HepG2 (cell line): ENCODE results near the gene PLEKHA3. TPM values are rescaled to one million over a fixed set of nuclear protein-coding genes. Genes with fewer than 3 reads are reported as not detected.

Experiments used
- PLSCR1 ChIP-seq: sonication (generic); formaldehyde crosslinking; IDR thresholded peaks from 2 replicates; pipeline ENCODE4 v1.5.0; 2020; ENCODE audit warnings: missing genetic modification reagents, mild to moderate bottlenecking, borderline replicate concordance
- ZBTB40 ChIP-seq, 2 experiments: fragments of 450-650 bp in 1 of 2; sonication (generic) in 1 of 2; formaldehyde crosslinking in 1 of 2; IDR thresholded peaks; 2 replicates each; pipeline versions ENCODE4 v1.6.1 to v1.8.0; 2016 to 2022; ENCODE audit warnings: antibody characterized with exemption in 1 of 2, mild to moderate bottlenecking in 1 of 2, missing genetic modification reagents in 1 of 2
- ZIK1 ChIP-seq: sonication (generic); formaldehyde crosslinking; IDR thresholded peaks from 2 replicates; pipeline ENCODE4 v1.5.0; 2020; ENCODE audit warnings: mild to moderate bottlenecking, low read depth, missing genetic modification reagents, borderline replicate concordance
- polyA plus RNA-seq, 8 experiments: library from polyadenylated mRNA; depleted of rRNA in 3 of 8; stranded (reverse) in 7 of 8; unstranded in 1 of 8; fragments of >200 nt; fragmentation: Illumina TruSeq in 4 of 8; extraction: Trizol in 4 of 8; gene quantifications; 2 replicates each; pipeline versions ENCODE4 v1.2.1 to v1.2.3, GENCODE V29; 2011 to 2016; ENCODE audit warnings: low read depth in 4 of 8, missing spikeins in 1 of 8, mixed read lengths in 1 of 8; ENCODE audit not compliant: insufficient read depth in 1 of 8
- total RNA-seq, 5 experiments: library from RNA; depleted of rRNA; stranded (reverse); fragments of >200 nt; fragmentation: Illumina TruSeq; extraction: Trizol; gene quantifications; 2 replicates each; pipeline ENCODE4 v1.2.3, GENCODE V29; 2016; ENCODE audit warnings: low read depth in 1 of 5

Gene PLEKHA3
- total and polyA plus RNA-seq, 2 of the 13 experiments (the other 11 are each of a cell fraction or from before 2014, with no cell fraction given) = 11.7 to 23.1 TPM

- TF ChIP-seq ZBTB40 (IDR thresholded peaks at IDR 0.05) (no peak), ZBTB40 (CRISPR knock-in tag; IDR thresholded peaks at IDR 0.05) (no peak), ZIK1 (CRISPR knock-in tag) (no peak), PLSCR1 (CRISPR knock-in tag) (no peak)
- TF ChIP-seq, all 625 proteins: peak for 0
Measured at GRCh38 chr2:178455947-178456346, 24.3 kb upstream of the PLEKHA3 start (continued).
